HG02678 (cell line): ENCODE measurements around the gene AZIN2.

ENCODE experiments used
- ATAC-seq: cut with Tn5 transposase; IDR thresholded peaks from one replicate; pipeline ENCODE4 v1.9.1; 2021; ENCODE audit warnings: mild to moderate bottlenecking, moderate library complexity; ENCODE audit not compliant: unreplicated experiment

AZIN2 gene

DNA sequence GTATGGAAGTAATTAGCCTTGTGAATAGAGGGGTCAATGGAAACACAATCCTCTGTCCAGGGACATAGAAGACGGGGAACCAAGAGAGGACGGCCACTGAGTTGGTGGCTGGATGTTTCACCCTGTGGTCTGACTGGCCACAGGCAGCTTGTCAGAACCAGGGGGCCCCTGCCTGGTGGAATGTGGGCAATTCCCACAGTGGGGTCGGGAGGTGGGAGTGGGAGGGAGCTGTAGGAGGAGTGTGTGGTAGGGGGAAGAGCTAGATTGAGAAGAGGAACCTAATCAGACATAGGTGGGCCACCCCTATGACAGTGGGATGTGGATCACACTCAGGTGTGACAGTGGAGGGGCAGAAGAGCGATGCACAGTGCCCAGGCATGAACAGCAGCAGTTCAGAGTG is 69.6 kb downstream of the AZIN2 start:
- no peak for ATAC-seq

GRCh38 chr1:33151116-33151515 is 70.2 kb downstream of the AZIN2 start:
- ATAC-seq = no peak

DNA sequence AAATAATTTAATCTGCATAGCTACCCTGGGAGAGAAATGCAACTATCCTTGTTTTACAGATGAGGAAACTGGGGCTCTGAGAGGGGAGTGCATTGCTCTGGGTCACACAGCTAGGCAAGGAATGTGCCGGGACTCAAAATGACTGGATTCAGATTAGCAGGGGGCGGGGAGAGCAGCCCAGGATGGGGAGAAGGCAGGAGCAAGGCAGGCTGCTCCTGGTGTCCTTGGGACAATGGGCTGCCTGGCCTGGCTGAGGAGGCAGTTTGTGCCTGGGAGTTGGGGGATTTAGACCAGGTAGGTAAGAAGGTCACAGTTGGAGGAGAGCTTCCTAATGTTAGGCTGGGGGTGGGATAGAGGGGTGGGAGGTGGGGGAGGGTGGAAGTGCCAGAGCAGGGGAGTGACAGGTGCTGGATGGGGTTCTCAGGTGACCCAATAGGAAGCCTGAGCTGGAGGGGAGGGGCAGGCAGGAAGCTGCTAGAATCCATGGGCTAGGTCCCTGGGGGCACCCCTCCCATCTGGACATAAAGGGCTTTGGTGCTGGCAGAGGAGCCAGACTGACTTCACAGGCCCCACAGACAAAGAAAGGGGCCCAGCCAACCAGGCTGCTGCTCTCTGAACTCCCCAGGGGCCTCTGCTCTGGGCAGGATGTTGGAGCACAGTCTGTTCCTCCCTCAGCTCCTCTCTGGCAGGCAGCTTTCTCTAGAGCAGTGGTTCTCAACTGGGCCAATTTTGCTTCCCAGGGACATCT is 71.9 kb downstream of the AZIN2 start:
- no peak for ATAC-seq

DNA sequence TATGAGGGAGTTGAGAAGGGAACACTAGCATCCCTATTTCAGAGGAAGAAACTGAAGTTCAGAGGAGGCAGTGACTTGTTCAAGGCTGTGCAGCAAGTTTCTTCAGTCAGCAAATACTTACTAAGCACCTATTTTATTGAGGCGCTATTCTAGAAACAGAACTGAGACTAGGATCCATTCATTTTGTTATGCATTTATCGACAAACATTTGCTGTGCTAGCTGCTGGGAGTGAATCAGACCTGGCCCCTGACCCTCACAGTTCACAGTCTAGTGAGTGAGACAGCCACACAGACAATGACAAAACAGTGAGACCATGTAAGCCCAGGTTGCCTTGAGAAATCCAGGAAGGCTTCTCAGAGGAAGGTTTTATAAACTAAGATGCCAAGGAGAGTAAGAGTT is 72.7 kb downstream of the AZIN2 start:
- no peak for ATAC-seq

GRCh38 chr1:33155877-33156538 is 75.1 kb downstream of the AZIN2 start:
- ATAC-seq = no peak

DNA sequence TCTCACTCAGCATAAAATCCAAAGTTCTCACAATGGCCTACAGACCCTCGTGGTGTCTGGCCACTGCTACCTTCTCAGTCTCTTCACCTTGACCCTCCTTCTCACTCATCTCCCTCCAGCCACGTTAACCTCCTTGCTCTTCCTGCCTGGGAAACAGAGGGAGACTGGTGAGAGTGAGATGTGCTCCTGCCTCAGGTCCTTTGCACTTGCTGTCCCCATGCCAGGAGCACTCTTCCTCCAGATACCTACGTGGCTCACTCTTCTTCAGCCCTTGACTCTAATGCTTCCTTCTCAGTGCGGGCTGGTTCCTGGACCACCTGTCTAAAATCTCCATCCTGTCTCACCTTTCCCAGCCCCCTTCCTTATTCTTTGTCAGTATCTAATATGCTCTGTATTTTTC is 76.2 kb downstream of the AZIN2 start:
- no peak for ATAC-seq

DNA sequence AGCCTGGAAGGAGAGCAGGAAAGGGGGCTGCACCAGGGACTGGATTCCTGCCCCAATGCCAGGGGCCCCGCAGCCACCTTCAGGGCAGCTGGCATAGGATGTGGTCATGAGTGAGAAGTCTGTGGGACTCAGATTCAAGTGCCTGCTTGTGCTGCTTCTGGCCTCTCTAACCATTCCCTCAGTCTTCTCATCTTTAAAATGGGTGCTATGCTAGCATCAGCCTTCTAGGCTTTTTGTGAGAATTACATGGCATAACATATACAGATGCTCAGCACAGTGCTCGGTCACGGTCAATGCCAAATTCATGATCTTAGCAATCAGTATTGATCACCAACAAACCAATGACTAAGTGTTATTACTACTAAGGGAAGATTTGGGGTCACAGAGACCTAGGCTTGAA is 77.4 kb downstream of the AZIN2 start:
- no peak for ATAC-seq

DNA sequence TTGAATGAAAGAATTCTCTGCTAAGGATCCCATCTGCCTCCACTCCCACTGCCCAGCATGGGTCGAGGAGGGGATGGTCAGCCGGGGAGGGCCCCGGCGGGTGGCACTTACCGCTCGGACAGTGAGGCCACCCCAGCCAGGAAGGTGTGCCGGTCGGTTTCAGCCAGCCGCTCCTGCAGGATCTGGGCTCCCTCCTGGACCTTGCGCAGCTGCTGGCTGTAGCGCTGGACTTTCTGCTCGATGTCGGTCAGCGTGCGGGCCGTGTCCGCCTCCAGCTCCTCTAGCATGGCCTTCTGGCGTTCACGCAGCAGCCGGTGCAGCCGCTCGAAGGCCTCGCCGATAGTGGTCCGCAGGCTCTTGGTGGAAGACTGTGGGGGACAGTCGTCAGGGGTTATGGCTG is 78.6 kb downstream of the AZIN2 start:
- no peak for ATAC-seq

DNA sequence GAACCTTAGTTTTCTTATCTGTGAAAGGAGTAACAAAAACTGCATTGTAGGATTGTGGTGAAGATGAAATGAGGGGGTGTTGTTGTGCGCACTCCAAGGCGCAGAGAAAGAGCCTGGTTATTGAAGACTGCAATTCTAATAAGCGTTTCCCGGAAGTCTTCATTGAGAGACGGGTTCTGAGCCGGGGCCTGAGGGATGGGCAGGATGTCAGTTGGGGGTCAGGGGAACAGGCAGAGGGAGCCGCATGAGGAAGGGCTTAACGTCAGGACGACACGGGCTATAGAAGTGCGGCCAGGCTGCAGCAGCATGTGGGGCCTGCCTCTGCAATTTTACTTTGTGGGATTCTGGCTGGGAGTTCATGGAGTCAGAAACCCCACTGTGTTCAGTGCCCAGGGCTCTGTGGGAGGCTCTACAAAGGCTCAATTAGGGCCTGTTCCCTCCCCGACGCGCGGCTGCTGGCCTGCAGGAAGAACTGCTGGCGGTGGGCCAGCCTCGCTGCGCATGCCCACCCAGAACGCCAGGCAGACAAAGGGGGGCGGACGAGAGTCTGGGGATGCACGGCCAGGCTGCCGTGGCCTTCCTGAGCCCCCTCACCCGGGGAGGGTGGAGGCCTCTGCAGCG is 80.2 kb downstream of the AZIN2 start:
- no peak for ATAC-seq

- ATAC-seq = no peak
These were observed 81.2 kb downstream of the AZIN2 start for GRCh38 chr1:33162141-33162540.

- ATAC-seq = no peak
These were observed 82.9 kb downstream of the AZIN2 start for GRCh38 chr1:33163621-33164519.

DNA sequence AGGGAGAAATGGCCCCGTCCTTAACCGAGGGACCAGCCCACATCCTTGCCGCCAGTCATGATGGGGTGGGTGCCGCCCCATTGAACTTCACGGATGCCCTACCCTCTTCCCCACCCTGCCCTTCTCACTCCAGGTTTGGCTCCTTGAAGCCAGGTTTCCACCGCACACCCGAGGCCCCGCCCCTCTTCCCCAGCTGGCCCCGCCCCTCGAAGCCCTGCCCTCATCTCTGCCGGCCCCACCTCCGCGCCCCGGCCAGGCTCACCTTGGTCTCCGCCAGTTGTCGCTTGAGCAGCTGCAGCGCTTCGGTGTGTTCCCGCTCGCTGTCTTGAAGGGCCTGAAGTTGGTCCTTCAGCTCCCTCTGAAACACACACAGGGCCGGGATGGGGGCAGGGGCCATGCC is 84.3 kb downstream of the AZIN2 start:
- ATAC-seq = no peak

DNA sequence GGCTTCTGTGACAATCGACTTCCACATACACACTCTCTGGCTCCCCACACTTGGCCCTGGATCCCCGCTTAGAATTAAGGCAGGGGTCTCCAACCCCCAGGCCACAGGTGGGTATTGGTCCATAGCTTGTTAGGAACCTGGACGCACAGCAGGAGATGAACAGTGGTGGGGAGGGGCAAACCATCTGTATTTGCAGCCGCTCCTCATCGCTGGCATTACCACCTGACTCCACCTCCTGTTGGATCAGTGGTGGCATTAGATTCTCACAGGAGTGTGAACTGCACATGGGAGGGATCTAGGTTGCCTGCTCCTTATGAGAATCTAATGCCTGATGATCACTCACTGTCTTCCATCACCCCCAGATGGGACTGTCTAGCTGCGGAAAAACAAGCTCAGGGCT is 84.9 kb downstream of the AZIN2 start:
- ATAC-seq = no peak

DNA sequence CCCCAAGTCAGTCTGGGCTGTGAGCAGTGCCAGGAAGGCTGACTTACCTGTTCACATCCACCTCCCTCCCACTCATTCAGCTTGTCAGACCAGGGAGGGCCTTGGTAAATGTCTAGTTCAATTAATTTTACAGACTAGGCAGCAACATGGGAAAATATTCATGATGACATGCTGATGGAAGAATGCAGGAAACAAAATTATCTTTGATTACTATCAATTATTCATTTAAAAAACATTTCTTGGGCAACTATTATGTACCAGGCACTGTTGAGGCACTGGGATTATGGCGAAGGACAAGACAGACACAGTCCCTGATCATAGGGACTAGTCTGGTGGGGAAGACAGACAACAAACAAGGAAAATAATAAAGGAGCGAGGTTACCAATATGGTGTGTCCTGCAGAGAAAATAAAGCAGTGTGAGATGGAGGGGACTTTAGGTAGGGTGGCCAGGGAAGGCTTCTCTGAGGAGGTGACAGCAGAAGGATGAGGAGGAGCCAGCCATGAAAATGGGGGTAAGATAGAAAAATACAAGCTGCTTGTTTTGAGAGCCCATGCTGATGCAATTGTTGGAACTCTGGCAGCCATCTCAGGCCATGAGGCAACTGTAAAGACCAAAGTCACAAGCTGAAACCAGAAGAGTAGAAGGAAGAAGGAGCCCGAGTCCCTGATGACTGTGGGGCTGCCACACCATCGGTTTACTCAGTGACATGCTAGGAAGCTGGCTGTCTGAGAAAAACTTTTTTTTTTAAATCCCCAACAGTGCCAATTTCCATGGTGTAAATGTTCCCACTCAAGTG is 86.9 kb downstream of the AZIN2 start:
- no peak for ATAC-seq

DNA sequence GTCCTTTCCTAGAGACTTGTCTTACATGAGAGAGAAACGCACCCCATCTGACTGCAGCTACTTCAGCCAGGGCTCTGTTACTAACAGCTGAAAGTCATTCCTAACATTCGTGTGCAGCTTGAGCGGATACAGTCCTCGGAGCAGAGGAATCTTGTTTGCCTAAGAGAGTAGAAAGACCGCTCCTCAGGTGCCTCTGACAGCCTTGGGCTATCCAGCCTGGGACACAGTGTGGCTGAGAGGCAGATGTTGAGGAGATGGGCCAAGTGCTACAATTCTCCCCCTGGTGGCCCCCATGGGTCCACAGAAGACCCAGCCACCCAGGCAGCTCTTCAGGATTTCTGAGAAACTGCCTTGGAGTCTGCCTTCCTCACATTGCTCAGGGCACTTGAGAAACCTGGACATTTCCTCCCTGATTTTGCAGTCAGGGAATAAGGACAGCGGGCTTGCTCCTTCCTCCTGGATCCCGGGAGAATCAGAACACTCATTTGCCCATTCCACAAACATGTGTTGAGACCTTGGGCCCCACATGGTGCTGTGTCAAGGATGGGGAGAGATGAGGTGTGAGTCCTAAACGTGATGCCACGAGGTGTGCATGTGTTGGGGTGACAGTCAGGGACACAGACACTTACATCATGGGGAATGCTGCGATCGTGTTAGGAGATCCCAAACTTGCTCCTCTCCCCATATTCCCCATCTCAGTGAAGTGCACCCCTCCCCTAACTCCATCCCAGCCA is 87.8 kb downstream of the AZIN2 start:
- ATAC-seq = no peak

DNA sequence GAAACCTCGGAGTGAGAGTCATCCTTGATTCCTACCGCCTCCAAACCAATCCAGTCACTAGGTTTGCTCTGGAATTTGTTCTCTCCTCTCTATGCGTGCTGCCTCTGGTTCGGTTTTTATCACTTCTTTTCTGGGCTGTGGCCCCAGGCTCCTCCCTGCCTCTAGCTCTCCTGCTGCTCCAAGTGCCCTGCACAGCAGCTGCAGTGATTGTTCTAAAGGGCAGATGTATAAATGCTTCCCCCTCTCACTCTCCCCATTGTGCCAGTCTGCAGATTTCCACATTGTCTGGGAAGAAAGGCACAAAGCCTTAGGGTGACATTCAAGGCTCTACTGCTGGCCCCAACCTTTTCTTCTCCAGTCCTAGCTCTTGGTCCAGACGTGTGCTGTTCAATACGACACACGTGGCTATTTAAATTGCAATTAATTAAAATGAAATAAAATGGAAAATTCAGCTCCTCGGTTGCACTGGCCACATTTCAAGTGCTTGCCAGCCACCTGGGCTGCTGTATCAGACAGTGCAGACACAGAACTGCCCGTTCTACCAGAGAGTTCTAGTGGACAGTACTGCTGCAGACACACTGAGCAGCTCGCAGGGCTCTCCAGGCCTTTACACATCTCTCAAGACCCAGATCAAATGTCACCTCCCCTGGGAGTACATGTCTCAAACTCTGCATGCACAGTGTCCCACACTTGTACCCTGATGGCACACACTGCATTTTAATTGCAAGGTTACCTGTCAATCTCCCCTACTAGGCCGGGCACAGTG is 88.5 kb downstream of the AZIN2 start:
- ATAC-seq = no peak
